Adrenal gland (tissue), 12 donors: ENCODE measurements around the gene TRAF3. TPM values are rescaled to one million over a fixed set of nuclear protein-coding genes. Genes with fewer than 3 reads are reported as not detected.

ENCODE experiments used
- DNase-seq, 7 donors: peaks; one replicate each; pipeline ENCODE4 v3.0.0-alpha.2; 2019 to 2020
- H3K27ac ChIP-seq, 5 donors: fragments of 200-600 bp; sonication (generic) in 4 of 5; 1 replicate in 3 of 5; 2 replicates in 2 of 5; pipeline versions ENCODE4 v1.5.1 to v1.8.0; 2016 to 2020; ENCODE audit warnings: mild to moderate bottlenecking in 1 of 5
- H3K27me3 ChIP-seq: fragments of 200-600 bp; 2 replicates; pipeline ENCODE4 v1.8.0; 2021
- H3K36me3 ChIP-seq, 2 donors: fragments of 200-600 bp; replicated peaks in 1 of 2; 1 replicate in 1 of 2; 2 replicates in 1 of 2; pipeline versions ENCODE4 v1.5.1 to v1.8.0; 2018 to 2022
- H3K4me1 ChIP-seq, 2 donors: fragments of 200-600 bp; replicated peaks in 1 of 2; 1 replicate in 1 of 2; 2 replicates in 1 of 2; pipeline versions ENCODE4 v1.5.1 to v1.8.0; 2018 to 2021
- H3K4me3 ChIP-seq, 4 donors: fragments of 200-600 bp; sonication (generic) in 3 of 4; one replicate each; pipeline ENCODE4 v1.5.1; 2016 to 2018
- H3K9me3 ChIP-seq, 3 donors: fragments of 200-600 bp; sonication (generic) in 1 of 3; replicated peaks in 1 of 3; 1 replicate in 2 of 3; 2 replicates in 1 of 3; pipeline versions ENCODE4 v1.5.1 to v1.8.0; 2016 to 2021
- CTCF ChIP-seq, 6 experiments: fragments of 450-650 bp in 4 of 6; fragments of 200-600 bp in 2 of 6; sonication (generic) in 1 of 6; IDR thresholded peaks; 1 replicate in 5 of 6; 2 replicates in 1 of 6; pipeline versions ENCODE4 v1.5.1 to v1.8.0; 2016 to 2021; ENCODE audit warnings: antibody characterized with exemption in 6 of 6, mild to moderate bottlenecking in 2 of 6, moderate library complexity in 1 of 6
- POLR2A ChIP-seq, 2 donors: fragments of 450-650 bp; IDR thresholded peaks; one replicate each; pipeline ENCODE4 v1.6.1; 2017; ENCODE audit warnings: antibody characterized with exemption in 2 of 2, mild to moderate bottlenecking in 2 of 2, moderate library complexity in 1 of 2
- WGBS, 4 donors: extraction: QIAGEN DNeasy Blood & Tissue Kit in 2 of 4; methylation state at CpG; one replicate each; pipeline versions ENCODE4 v1.1.5 to v1.1.7; 2013 to 2017; 5-methylcytosine and 5-hydroxymethylcytosine counted together
- intact Hi-C, 2 donors: fragments of 100-400 bp; cut with DNase I; formaldehyde crosslinking; loops; one replicate each; pipeline versions ENCODE4 v1.14.1 to v1.15.0; 2022 to 2023
- polyA plus RNA-seq, 3 donors: library from polyadenylated mRNA; stranded (reverse); fragments of 200-250 nt in 2 of 3; fragments of 350-450 nt in 1 of 3; fragmentation: Illumina TruSeq in 1 of 3; extraction: RNeasy Lipid Tissue Mini Kit (QIAGEN cat#74804) in 1 of 3; gene quantifications; one replicate each; pipeline ENCODE4 v1.2.3, GENCODE V29; 2013 to 2014
- total RNA-seq, 9 donors: library from RNA; depleted of rRNA in 4 of 9; stranded (reverse); fragments of >200 nt in 4 of 9; fragments of 120-200 nt in 1 of 9; fragmentation: NEBNext Ultra II Directional in 1 of 9; extraction: Animal tissue kit (Norgen Biotek cat#: 25700) in 1 of 9; gene quantifications; one replicate each; pipeline versions ENCODE4 v1.1.0 to v1.2.4, GENCODE V29; 2013 to 2023
- donor health status: healthy with polysubstance abuse.
- donor health status: Bipolar disorder and iron deficiency.
- donor health status: DM: yes; HTN: yes; CAD: no.
- donor health status: DM: no; HTN: no; CAD: no.
- donor health status: DM: no; HTN: no; CAD: no.
- donor health status: DM: yes; HTN: yes; CAD: no.

Gene TRAF3
- total and polyA plus RNA-seq, 12 donors = 3.7 to 14.5 (median 9.8) TPM

GRCh38 chr14:102785595-102785963 is 8.3 kb downstream of the TRAF3 start:
- H3K36me3 ChIP-seq = no peaks in the 10 kb centered on the region
- TF ChIP-seq CTCF (IDR thresholded peaks at IDR 0.05) (no peak), POLR2A (IDR thresholded peaks at IDR 0.05) (no peak)
- intact Hi-C loops = no loop called here
- H3K27ac ChIP-seq = no peak overlapping the region
- no peaks in the 10 kb centered on the region for H3K4me1 ChIP-seq
- no peaks in the 10 kb centered on the region for H3K27me3 ChIP-seq
- no peaks in the 10 kb centered on the region for H3K9me3 ChIP-seq
- H3K4me3 ChIP-seq = no peak overlapping the region
- 74 to 90% (median 78%) methylated on average over 3 of the region's 3 CpGs for WGBS, 4 donors
- no peak for DNase-seq

- Histone ChIP-seq H3K4me3 (no peak overlapping the region), H3K27ac (no peak overlapping the region), H3K36me3 (no peaks in the 10 kb centered on the region), H3K27me3 (no peaks in the 10 kb centered on the region), H3K9me3 (no peaks in the 10 kb centered on the region), H3K4me1 (no peaks in the 10 kb centered on the region)
- intact Hi-C loops = no loop called here
- 64 to 85% (median 73%) methylated on average over 4 of the region's 4 CpGs for WGBS, 4 donors
- no peak for DNase-seq
- no peak for TF ChIP-seq POLR2A (IDR thresholded peaks at IDR 0.05)
- no peak for TF ChIP-seq CTCF (IDR thresholded peaks at IDR 0.05)
Measured at GRCh38 chr14:102786768-102787167, 9.5 kb downstream of the TRAF3 start.

GRCh38 chr14:102789349-102789748 is 12.1 kb downstream of the TRAF3 start:
- no peak for DNase-seq
- TF ChIP-seq POLR2A (IDR thresholded peaks at IDR 0.05) (no peak), CTCF (IDR thresholded peaks at IDR 0.05) (no peak)
- Histone ChIP-seq H3K9me3 (no peaks in the 10 kb centered on the region), H3K4me3 (no peak overlapping the region), H3K27me3 (no peaks in the 10 kb centered on the region), H3K36me3 (no peaks in the 10 kb centered on the region), H3K4me1 (no peaks in the 10 kb centered on the region), H3K27ac (no peak overlapping the region)
- WGBS, 4 donors = 87 to 94% (median 93%) methylated on average over 5 of the region's 5 CpGs
- intact Hi-C loops = no loop called here

- H3K27me3 ChIP-seq = no peaks in the 10 kb centered on the region
- TF ChIP-seq CTCF (IDR thresholded peaks at IDR 0.05) = no peak
- TF ChIP-seq POLR2A (IDR thresholded peaks at IDR 0.05) = no peak
- H3K27ac ChIP-seq = no peak overlapping the region
- intact Hi-C loops = no loop called here
- peaks cover 6 to 9% of the 10 kb centered on the region in 2 donors for H3K4me1 ChIP-seq
- no peaks in the 10 kb centered on the region for H3K36me3 ChIP-seq
- H3K4me3 ChIP-seq = no peak overlapping the region
- no peaks in the 10 kb centered on the region for H3K9me3 ChIP-seq
- 93 to 97% (median 96%) methylated on average over 3 of the region's 3 CpGs for WGBS, 4 donors
- DNase-seq = no peak
Measured at GRCh38 chr14:102793531-102794328, 16.5 kb downstream of the TRAF3 start.
